HEK293 (cell line): Measurements from ENCODE around the gene HERC4.

Experiments used
- CTCF ChIA-PET: fragments of 350-600 bp; formaldehyde crosslinking; extraction: SDS; loops from one replicate; lab custom pipeline; 2021; ENCODE audit warnings: antibody characterized with exemption; lab: Yijun Ruan, JAX
- POLR2A ChIA-PET: fragments of 300-600 bp; formaldehyde crosslinking; extraction: SDS; loops from one replicate; lab custom pipeline; 2020; ENCODE audit warnings: antibody characterized with exemption, inconsistent platforms; lab: Yijun Ruan, JAX
- H3K27ac ChIP-seq: fragments of 200-500 bp; sonication (Bioruptor generic); 2 replicates; pipeline ENCODE4 v1.5.1; 2014; ENCODE audit warnings: low read depth, low read length, control low read depth, inconsistent platforms; ENCODE audit errors: extremely low read depth
- H3K36me3 ChIP-seq, 2 experiments: fragments of 200-500 bp in 1 of 2; sonication (Bioruptor generic) in 1 of 2; 1 replicate in 1 of 2; 2 replicates in 1 of 2; pipeline ENCODE4 v1.5.1; 2014 to 2017; ENCODE audit warnings: inconsistent platforms in 2 of 2, low read length in 2 of 2; ENCODE audit not compliant: control insufficient read depth in 2 of 2, insufficient read depth in 1 of 2
- H3K4me1 ChIP-seq: fragments of 200-500 bp; sonication (Bioruptor generic); 2 replicates; pipeline ENCODE4 v1.5.1; 2014; ENCODE audit warnings: mild to moderate bottlenecking, low read length, inconsistent platforms; ENCODE audit not compliant: control insufficient read depth, insufficient read depth
- H3K4me3 ChIP-seq: 2 replicates; pipeline ENCODE4 v1.5.1; 2011; ENCODE audit warnings: low read depth, mild to moderate bottlenecking, control low read depth, low read length, moderate library complexity
- H3K9me3 ChIP-seq: fragments of 200-500 bp; sonication (Bioruptor generic); 2 replicates; pipeline ENCODE4 v1.5.1; 2014; ENCODE audit warnings: low read depth, low read length, inconsistent platforms; ENCODE audit not compliant: control insufficient read depth, insufficient read depth
- BCL11B ChIP-seq: fragments of 450-650 bp; formaldehyde crosslinking; IDR thresholded peaks from 2 replicates; pipeline ENCODE4 v1.5.1; 2016; ENCODE audit warnings: low read depth, missing biosample characterization, missing genetic modification characterization
- GFI1B ChIP-seq: fragments of 450-650 bp; formaldehyde crosslinking; IDR thresholded peaks from 2 replicates; pipeline ENCODE4 v1.5.1; 2016; ENCODE audit warnings: missing biosample characterization, missing genetic modification characterization
- HOXD13 ChIP-seq: sonication (generic); formaldehyde crosslinking; IDR thresholded peaks from 2 replicates; pipeline ENCODE4 v1.8.0; 2022; ENCODE audit warnings: missing genetic modification reagents, borderline replicate concordance
- INSM2 ChIP-seq: fragments of 450-650 bp; formaldehyde crosslinking; IDR thresholded peaks from 2 replicates; pipeline ENCODE4 v1.5.1; 2016; ENCODE audit warnings: missing biosample characterization, missing genetic modification characterization
- KLF1 ChIP-seq: fragments of 450-650 bp; formaldehyde crosslinking; IDR thresholded peaks from 2 replicates; pipeline ENCODE4 v1.5.1; 2016; ENCODE audit warnings: missing biosample characterization, missing genetic modification characterization
- KLF10 ChIP-seq: fragments of 450-650 bp; IDR thresholded peaks from 2 replicates; pipeline ENCODE4 v1.5.1; 2018; ENCODE audit warnings: missing biosample characterization, mild to moderate bottlenecking, missing genetic modification characterization
- SETDB1 ChIP-seq: IDR thresholded peaks from one replicate; pipeline ENCODE4 v1.6.1; 2017; ENCODE audit warnings: mild to moderate bottlenecking, low read length, moderate library complexity, mixed read lengths; ENCODE audit not compliant: insufficient read length
- ZBTB49 ChIP-seq: fragments of 450-650 bp; formaldehyde crosslinking; IDR thresholded peaks from 2 replicates; pipeline ENCODE4 v1.5.1; 2016; ENCODE audit warnings: missing biosample characterization, missing genetic modification characterization, low read depth
- ZEB2 ChIP-seq: fragments of 450-650 bp; formaldehyde crosslinking; IDR thresholded peaks from 2 replicates; pipeline ENCODE4 v1.5.1; 2016; ENCODE audit warnings: missing biosample characterization, missing genetic modification characterization
- ZFP3 ChIP-seq: fragments of 450-650 bp; formaldehyde crosslinking; IDR thresholded peaks from 2 replicates; pipeline ENCODE4 v1.5.1; 2016; ENCODE audit warnings: low read depth, missing biosample characterization, missing genetic modification characterization
- ZFP37 ChIP-seq: fragments of 450-650 bp; formaldehyde crosslinking; IDR thresholded peaks from 2 replicates; pipeline ENCODE4 v1.5.1; 2016; ENCODE audit warnings: missing biosample characterization, missing genetic modification characterization
- ZNF121 ChIP-seq: fragments of 450-650 bp; formaldehyde crosslinking; IDR thresholded peaks from 2 replicates; pipeline ENCODE4 v1.5.1; 2016; ENCODE audit warnings: missing biosample characterization, missing genetic modification characterization
- ZNF132 ChIP-seq: fragments of 450-650 bp; formaldehyde crosslinking; IDR thresholded peaks from 2 replicates; pipeline ENCODE4 v1.5.1; 2017; ENCODE audit warnings: missing biosample characterization, missing genetic modification characterization, borderline replicate concordance
- ZNF311 ChIP-seq: fragments of 450-650 bp; formaldehyde crosslinking; IDR thresholded peaks from 2 replicates; pipeline ENCODE4 v1.5.1; 2017; ENCODE audit warnings: missing biosample characterization, missing genetic modification characterization, borderline replicate concordance
- ZNF324 ChIP-seq: fragments of 450-650 bp; formaldehyde crosslinking; IDR thresholded peaks from 2 replicates; pipeline ENCODE4 v1.5.1; 2016; ENCODE audit warnings: missing biosample characterization, missing genetic modification characterization
- ZNF366 ChIP-seq: fragments of 450-650 bp; formaldehyde crosslinking; conservative IDR thresholded peaks from 2 replicates; pipeline ENCODE4 v1.5.1; 2016; ENCODE audit warnings: missing biosample characterization, missing genetic modification characterization
- ZNF416 ChIP-seq: fragments of 450-650 bp; formaldehyde crosslinking; IDR thresholded peaks from 2 replicates; pipeline ENCODE4 v1.5.1; 2016; ENCODE audit warnings: missing biosample characterization, missing genetic modification characterization
- ZNF529 ChIP-seq: fragments of 450-650 bp; formaldehyde crosslinking; IDR thresholded peaks from 2 replicates; pipeline ENCODE4 v1.5.1; 2017; ENCODE audit warnings: missing genetic modification characterization, missing biosample characterization; ENCODE audit not compliant: insufficient replicate concordance
- ZNF555 ChIP-seq: fragments of 450-650 bp; formaldehyde crosslinking; conservative IDR thresholded peaks from 2 replicates; pipeline ENCODE4 v1.5.1; 2017; ENCODE audit warnings: missing biosample characterization, mild to moderate bottlenecking, missing genetic modification characterization, inconsistent platforms
- ZNF626 ChIP-seq: fragments of 450-650 bp; sonication (Bioruptor Pico); formaldehyde crosslinking; IDR thresholded peaks from 2 replicates; pipeline ENCODE4 v1.5.1; 2018; ENCODE audit warnings: missing biosample characterization, missing genetic modification characterization, inconsistent platforms
- ZNF776 ChIP-seq: fragments of 450-650 bp; formaldehyde crosslinking; IDR thresholded peaks from 2 replicates; pipeline ENCODE4 v1.5.0; 2017; ENCODE audit warnings: missing biosample characterization, missing genetic modification characterization, borderline replicate concordance
- ZNF830 ChIP-seq: fragments of 450-650 bp; IDR thresholded peaks from 2 replicates; pipeline ENCODE4 v1.5.0; 2018; ENCODE audit warnings: missing biosample characterization, missing genetic modification characterization, low read depth, mild to moderate bottlenecking, moderate library complexity
- TF ChIP-seq, protein P1 (sequence below): fragments of 450-650 bp; formaldehyde crosslinking; optimal IDR thresholded peaks from 2 replicates; pipeline ENCODE3; 2016; ENCODE audit warnings: missing biosample characterization, mild to moderate bottlenecking, missing genetic modification characterization

Gene HERC4

DNA sequence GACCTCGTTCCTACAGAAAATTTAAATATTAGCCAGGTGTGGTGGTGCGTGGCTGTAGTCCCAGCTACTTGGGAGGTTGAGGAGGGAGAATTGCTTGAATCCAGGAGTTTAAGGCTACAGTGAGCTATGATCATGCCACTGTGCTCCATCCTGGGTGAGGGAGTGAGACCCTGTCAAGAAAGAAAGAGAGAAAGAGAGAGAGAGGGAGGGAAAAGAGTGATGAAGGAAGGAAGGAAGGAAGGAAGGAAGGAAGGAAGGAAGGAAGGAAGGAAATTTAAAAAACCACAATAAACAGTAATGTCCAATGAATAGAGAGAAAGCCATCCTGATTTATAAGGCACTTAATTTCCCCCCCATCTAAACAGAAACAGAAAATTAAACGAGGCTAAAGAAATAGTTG is 43.6 kb upstream of the HERC4 start:
- CTCF ChIA-PET, result interaction anchor here (1.2 to 1.6 kb wide), 2 partner anchors 9 to 36 kb away, joined by 4 to 6 read pairs; partner anchors contain the start of gene MYPN
- POLR2A ChIA-PET, result interaction anchor here (1.1 kb wide), 1 partner anchor 214 kb away, joined by 3 read pairs; the partner anchor contains the start of gene PBLD
- H3K4me3 ChIP-seq, result no peak overlapping the region
- H3K9me3 ChIP-seq, result no peaks in the 10 kb centered on the region
- no peaks in the 10 kb centered on the region for H3K4me1 ChIP-seq
- H3K36me3 ChIP-seq, result no peaks in the 10 kb centered on the region
- H3K27ac ChIP-seq, result no peak overlapping the region
- peak; percentile 89 for TF ChIP-seq ZNF366 (tag by site-specific recombination)
- no peak for TF ChIP-seq ZNF311
- no peak for TF ChIP-seq ZNF132 (tag by site-specific recombination)
- TF ChIP-seq INSM2 (tag by site-specific recombination), result no peak
- TF ChIP-seq, all 188 proteins: peak for 1

DNA sequence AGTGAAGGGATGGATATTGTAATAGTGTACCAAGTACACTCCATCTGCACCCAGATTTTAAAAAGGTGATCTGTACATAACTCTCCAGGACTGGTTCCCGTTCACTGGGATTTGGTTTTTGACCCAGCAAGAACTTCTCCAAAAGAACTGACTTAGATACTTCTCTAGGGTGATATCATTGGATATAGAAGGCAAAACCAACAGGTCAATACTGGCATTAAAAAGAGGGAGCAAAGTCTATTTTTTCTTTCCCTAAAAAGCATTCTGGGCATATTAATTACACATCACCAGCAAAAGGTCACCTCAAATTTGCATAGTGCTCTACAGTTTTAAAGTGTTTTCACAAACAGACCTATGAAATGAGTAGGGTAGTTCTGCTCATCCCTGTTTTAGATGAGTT is 37.8 kb upstream of the HERC4 start:
- POLR2A ChIA-PET, result no interaction called here
- CTCF ChIA-PET, result no interaction called here
- no peak overlapping the region for H3K27ac ChIP-seq
- TF ChIP-seq HOXD13 (CRISPR knock-in tag) (no peak), ZFP37 (tag by site-specific recombination) (no peak), ZNF776 (tag by site-specific recombination) (no peak)
- TF ChIP-seq, all 188 proteins: peak for 0
- Histone ChIP-seq H3K4me3 (no peak overlapping the region), H3K9me3 (no peaks in the 10 kb centered on the region), H3K36me3 (no peaks in the 10 kb centered on the region), H3K4me1 (no peaks in the 10 kb centered on the region)

DNA sequence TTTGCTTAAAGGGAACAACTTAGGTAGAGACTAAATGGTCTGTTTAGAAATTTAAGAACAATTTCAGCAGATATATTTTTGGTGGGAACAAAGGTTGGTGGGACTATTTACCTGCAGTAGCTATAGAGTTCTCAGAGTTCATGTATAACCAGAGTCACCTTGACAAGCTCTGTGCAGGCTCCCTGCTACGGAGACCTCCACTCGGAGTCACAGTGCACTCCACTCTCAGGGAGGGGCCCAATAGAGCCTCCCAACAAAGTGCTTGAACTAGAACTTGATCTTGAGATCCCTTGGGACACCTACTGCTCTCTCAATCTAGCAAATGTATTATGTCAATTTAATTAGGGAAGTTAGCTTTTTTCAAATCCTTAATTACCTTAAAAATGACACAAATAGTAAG is 36.5 kb upstream of the HERC4 start:
- TF ChIP-seq ZNF555 (tag by site-specific recombination), result no peak
- TF ChIP-seq, protein P1, sequence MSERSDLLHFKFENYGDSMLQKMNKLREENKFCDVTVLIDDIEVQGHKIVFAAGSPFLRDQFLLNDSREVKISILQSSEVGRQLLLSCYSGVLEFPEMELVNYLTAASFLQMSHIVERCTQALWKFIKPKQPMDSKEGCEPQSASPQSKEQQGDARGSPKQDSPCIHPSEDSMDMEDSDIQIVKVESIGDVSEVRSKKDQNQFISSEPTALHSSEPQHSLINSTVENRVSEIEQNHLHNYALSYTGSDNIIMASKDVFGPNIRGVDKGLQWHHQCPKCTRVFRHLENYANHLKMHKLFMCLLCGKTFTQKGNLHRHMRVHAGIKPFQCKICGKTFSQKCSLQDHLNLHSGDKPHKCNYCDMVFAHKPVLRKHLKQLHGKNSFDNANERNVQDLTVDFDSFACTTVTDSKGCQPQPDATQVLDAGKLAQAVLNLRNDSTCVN (tag by site-specific recombination), result no peak
- TF ChIP-seq ZNF121 (tag by site-specific recombination), result no peak
- TF ChIP-seq ZNF626 (tag by site-specific recombination), result no peak
- no peak for TF ChIP-seq ZNF830 (tag by site-specific recombination)
- TF ChIP-seq ZEB2, result no peak
- no peak for TF ChIP-seq ZFP3 (tag by site-specific recombination)
- TF ChIP-seq ZNF416 (tag by site-specific recombination), result no peak
- TF ChIP-seq ZBTB49 (tag by site-specific recombination), result no peak
- TF ChIP-seq KLF10 (tag by site-specific recombination), result no peak
- TF ChIP-seq ZNF529 (tag by site-specific recombination), result no peak
- TF ChIP-seq SETDB1, result no peak
- TF ChIP-seq KLF1 (tag by site-specific recombination), result no peak
- no peak for TF ChIP-seq BCL11B (tag by site-specific recombination)
- no peak for TF ChIP-seq GFI1B (tag by site-specific recombination)
- TF ChIP-seq ZNF324 (tag by site-specific recombination), result no peak
- Histone ChIP-seq H3K4me3 (no peak overlapping the region), H3K36me3 (no peaks in the 10 kb centered on the region), H3K9me3 (no peaks in the 10 kb centered on the region), H3K27ac (no peak overlapping the region), H3K4me1 (peaks cover 6% of the 10 kb centered on the region; the same call in 1 of the 2 replicates)
- ChIA-PET CTCF (no interaction called here), POLR2A (no interaction called here)
